Fibroblast of mammary gland (primary cell): ENCODE data around the gene ATF7.
A peak's percentile ranks its signal among the peaks of the same experiment; 100 is the strongest.

Experiments
- DNase-seq: peaks from one replicate; pipeline ENCODE4 v3.0.0-alpha.2; 2010; ENCODE audit warnings: low read depth
- H3K4me3 ChIP-seq: 2 replicates; pipeline ENCODE4 v1.5.1; 2011; ENCODE audit warnings: low read depth, mild to moderate bottlenecking, low read length, moderate library complexity; ENCODE audit not compliant: control insufficient read depth
- TF ChIP-seq, protein P1 (sequence below): conservative IDR thresholded peaks from 2 replicates; pipeline ENCODE4 v1.5.1; 2011; ENCODE audit warnings: low read depth, low read length, inconsistent platforms; ENCODE audit not compliant: control insufficient read depth, insufficient read depth

The ATF7 gene

DNA sequence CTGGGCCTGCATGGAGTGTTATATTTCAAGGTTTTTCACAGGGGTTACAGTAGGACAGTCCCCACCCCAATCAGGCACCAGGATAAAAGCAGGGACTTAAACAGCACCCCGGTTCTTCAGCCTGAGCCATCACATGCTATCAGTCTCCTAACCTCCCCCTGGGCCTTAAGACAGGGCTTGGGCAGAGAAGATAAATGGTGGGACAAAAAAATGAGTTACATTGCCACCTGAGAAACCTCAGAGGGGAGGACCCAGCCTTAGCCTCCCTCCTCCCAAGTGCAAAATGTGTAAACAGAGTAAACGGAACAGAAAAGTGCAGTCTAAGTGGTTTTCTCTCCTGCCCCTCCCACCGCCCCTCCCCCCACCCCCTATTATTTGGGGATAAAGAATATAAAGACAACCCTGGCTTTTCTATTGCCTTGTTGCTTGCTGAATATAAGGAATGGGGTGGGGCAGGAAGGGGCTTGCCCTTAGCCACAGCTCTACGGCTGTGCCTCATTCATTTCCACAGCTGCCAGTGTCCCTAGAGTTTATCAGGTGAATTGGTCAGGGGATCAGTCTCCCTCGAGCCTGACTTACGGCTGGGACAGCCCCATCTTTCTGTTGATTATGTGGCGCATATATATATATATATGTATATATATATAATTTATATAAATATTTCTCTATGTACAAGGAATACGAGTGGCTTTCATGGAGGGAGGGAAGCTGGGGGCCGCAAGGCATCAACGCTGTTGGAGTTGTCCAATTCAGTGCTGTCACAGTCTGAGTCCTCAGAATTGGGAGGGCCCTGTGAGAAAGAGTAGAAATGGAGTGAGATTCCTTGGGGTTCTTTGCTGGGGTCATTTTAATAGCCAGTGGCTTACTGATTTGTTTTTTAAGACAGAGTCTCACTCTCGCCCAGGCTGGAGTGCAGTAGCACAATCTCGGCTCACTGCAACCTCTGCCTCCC, 145.4 kb downstream of the ATF7 start:
- H3K4me3 ChIP-seq = no peak overlapping the region
- no peak for DNase-seq
- TF ChIP-seq, protein P1, sequence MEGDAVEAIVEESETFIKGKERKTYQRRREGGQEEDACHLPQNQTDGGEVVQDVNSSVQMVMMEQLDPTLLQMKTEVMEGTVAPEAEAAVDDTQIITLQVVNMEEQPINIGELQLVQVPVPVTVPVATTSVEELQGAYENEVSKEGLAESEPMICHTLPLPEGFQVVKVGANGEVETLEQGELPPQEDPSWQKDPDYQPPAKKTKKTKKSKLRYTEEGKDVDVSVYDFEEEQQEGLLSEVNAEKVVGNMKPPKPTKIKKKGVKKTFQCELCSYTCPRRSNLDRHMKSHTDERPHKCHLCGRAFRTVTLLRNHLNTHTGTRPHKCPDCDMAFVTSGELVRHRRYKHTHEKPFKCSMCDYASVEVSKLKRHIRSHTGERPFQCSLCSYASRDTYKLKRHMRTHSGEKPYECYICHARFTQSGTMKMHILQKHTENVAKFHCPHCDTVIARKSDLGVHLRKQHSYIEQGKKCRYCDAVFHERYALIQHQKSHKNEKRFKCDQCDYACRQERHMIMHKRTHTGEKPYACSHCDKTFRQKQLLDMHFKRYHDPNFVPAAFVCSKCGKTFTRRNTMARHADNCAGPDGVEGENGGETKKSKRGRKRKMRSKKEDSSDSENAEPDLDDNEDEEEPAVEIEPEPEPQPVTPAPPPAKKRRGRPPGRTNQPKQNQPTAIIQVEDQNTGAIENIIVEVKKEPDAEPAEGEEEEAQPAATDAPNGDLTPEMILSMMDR = no peak

DNA sequence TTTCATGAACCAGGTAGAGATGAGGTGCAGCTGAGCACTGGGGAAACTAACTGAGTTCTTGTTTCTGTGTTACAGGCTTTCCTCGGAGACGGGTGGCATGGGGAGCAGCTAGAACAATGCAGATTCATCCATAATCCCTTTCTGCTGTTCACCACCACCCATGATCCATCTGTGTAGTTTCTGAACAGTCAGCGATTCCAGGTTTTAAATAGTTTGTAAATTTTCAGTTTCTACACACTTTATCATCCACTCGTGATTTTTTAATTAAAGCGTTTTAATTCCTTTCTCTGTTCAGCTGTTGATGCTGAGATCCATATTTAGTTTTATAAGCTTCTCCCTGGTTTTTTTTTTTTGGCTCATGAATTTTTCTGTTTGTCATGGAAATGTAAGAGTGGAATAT, 146.9 kb downstream of the ATF7 start:
- TF ChIP-seq, protein P1 = no peak
- DNase-seq = no peak
- H3K4me3 ChIP-seq = no peak overlapping the region

DNA sequence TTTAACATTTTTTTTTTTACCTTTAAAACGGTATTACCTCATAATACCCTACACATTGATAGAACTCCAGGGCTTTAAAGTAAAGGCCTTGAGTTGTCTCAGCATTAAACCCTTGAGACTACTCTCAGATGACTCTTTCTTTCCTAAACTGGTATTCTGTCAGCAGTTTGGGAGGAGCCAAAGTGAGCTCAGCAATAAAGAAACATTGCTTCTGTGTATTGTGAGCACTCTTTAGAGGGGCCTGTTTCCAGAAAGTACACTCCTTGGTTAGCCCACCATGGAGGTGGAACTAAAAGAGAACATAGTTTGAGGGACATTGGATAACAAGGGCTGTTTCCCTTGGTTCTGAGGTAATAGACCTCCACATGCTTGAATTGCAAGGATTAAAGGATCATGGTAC, 147.3 kb downstream of the ATF7 start:
- TF ChIP-seq, protein P1 = no peak
- no peak overlapping the region for H3K4me3 ChIP-seq
- DNase-seq = peak; percentile 55

DNA sequence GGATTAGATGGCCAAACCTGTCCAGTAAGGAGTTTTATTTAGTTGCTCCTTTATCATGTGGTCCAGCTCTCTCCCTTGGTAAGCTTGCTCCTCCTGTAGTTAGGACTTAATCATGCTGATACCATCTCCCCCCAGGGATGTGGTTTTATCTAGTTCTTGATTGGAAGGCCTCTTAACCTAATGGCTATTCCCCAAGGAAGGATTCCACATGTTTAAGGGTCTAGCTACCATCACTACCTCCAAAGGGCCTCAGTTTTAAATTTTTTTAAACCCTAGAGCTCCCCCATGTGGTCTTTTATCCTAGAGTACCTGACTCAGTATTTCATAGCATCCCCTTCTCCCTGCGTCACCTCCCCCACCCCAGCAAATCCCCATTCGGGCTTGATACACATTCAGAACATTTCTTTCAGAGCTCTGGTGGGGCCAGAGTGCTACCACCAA, 149.4 kb downstream of the ATF7 start:
- H3K4me3 ChIP-seq = no peak overlapping the region
- peak; percentile 66 for DNase-seq
- TF ChIP-seq, protein P1 = peak; percentile 37

DNA sequence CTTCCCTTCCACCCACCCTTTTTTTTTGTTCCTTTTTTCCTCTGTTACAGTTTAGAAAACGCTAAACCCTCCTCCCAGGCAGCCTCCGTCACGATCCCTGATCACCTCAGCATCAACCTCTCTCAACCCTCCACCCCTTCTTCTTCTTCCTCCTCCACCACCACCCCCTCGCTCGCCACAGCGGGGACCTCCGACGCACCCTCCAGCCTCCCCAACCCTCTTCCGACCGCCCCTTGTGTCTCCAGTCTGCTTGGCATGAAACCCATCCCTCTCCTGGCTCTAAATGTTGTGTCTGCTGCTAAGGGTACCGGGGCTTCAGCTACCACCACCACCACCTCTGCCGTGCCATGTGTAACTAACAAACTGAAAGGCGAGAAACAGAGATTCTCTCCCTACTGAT, 151.4 kb downstream of the ATF7 start:
- TF ChIP-seq, protein P1 = no peak
- H3K4me3 ChIP-seq = no peak overlapping the region
- DNase-seq = no peak

DNA sequence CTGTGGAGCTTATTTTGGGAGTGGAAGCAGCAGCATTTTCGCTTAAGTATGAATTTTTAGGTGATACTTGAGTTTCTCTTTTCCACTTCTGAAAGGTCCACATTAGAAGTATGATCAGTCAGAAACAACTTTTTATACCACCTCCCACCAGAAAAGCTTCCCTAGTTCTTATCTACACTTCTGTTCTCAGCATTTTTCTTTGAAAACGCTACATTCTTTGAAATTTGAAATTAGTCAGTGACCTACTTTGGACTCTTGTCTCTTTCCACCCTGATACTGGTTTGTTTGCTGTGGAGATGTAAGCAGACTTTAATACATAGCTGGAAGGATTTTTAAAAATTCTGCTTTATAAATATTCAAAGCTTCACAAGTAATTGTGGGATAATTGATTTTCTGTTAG, 152.1 kb downstream of the ATF7 start:
- H3K4me3 ChIP-seq = no peak overlapping the region
- TF ChIP-seq, protein P1 = no peak
- no peak for DNase-seq

DNA sequence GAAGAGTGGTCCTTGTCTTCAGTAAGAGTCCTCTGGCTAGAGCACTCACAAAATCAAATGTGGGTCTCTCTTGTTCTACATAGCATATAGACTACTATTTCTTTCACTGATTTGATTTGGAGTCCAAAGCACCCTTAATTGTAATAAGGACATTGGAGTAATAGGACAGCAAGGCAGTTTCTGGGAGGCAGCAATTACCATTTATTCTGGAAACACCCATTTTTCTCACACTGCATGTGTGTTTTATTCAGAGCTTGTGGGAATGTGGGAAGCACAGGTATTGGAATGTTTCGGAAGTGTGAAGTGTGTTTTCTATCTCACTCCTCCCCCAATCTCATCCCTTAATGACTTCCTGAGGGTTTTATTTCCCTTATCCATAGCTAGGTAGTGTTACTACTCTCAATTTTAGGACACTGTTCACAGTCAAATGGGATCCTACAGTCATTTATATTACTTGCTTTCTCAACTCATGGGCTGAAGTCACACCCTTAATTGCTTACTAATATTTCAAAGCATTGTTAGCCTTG, 154.1 kb downstream of the ATF7 start:
- TF ChIP-seq, protein P1 = no peak
- no peak overlapping the region for H3K4me3 ChIP-seq
- DNase-seq = no peak
